Measurements from ENCODE around the gene EGR2.

DNA sequence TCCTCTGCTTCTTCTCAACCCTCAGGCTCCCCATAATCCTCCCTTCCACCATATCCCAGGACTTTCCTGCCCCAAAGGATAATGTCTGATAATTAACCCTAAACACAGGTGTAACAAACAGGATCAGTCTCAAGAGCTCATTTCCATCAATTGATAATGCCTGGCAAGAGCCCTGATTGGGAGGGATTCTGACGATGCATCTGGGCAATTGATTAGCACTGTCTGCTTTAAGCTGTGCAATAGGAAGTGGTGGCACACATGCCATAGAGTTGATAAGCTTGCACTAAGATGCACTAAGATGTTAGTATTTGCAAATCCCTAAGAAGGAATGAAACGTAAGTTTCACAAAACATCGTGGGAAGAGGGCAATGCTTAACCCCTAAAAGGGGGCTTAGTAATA is 27.4 kb upstream of the EGR2 start:
- TF ChIP-seq YY1 (IDR thresholded peaks at IDR 0.05; ENCODE audit: insufficient read depth, insufficient read length) (no peak), ZNF274 (IDR thresholded peaks at IDR 0.05; ENCODE audit: low read depth, low read length) (no peak), SUZ12 (IDR thresholded peaks at IDR 0.05; ENCODE audit: extremely low read depth, insufficient read depth, insufficient read length) (no peak)

Data from NT2/D1 (cell line).